Astrocyte (in vitro differentiated cells and primary cell): ENCODE data around the gene LRRC7. TPM values are rescaled to one million over a fixed set of nuclear protein-coding genes. Genes with fewer than 3 reads are reported as not detected.

Experiments
- DNase-seq: peaks from one replicate; pipeline ENCODE4 v3.0.0-alpha.2; 2010; ENCODE audit warnings: low read depth
- FAIRE-seq: peaks from 2 replicates; lab custom pipeline; 2011; peaks lifted over from hg19 to GRCh38; lab: Jason Lieb, UNC
- H2AFZ ChIP-seq: 2 replicates; pipeline ENCODE4 v1.6.0; 2012; ENCODE audit warnings: low read depth, low read length, inconsistent platforms
- H3K27ac ChIP-seq: 2 replicates; pipeline ENCODE4 v1.5.1; 2011; ENCODE audit warnings: low read depth, low read length, inconsistent platforms
- H3K27me3 ChIP-seq: 2 replicates; pipeline ENCODE4 v1.6.0; 2011; ENCODE audit warnings: low read length, inconsistent platforms; ENCODE audit not compliant: insufficient read depth
- H3K36me3 ChIP-seq: 2 replicates; pipeline ENCODE4 v1.5.1; 2011; ENCODE audit warnings: low read length, inconsistent platforms; ENCODE audit not compliant: insufficient read depth
- H3K4me1 ChIP-seq: 2 replicates; pipeline ENCODE4 v1.5.1; 2011; ENCODE audit warnings: low read length, inconsistent platforms; ENCODE audit not compliant: insufficient read depth
- H3K4me2 ChIP-seq: 2 replicates; pipeline ENCODE4 v1.6.0; 2012; ENCODE audit warnings: low read length, inconsistent platforms
- H3K4me3 ChIP-seq: 2 replicates; pipeline ENCODE4 v1.5.1; 2011; ENCODE audit warnings: low read depth, mild to moderate bottlenecking, low read length, inconsistent platforms; ENCODE audit not compliant: insufficient read depth
- H3K79me2 ChIP-seq: 2 replicates; pipeline ENCODE4 v1.6.0; 2012; ENCODE audit warnings: mild to moderate bottlenecking, low read length, inconsistent platforms; ENCODE audit not compliant: insufficient read depth
- H3K9ac ChIP-seq: 2 replicates; pipeline ENCODE4 v1.6.0; 2012; ENCODE audit warnings: mild to moderate bottlenecking, low read length, inconsistent platforms
- H3K9me3 ChIP-seq: 2 replicates; pipeline ENCODE4 v1.5.1; 2012; ENCODE audit warnings: low read depth, mild to moderate bottlenecking, low read length, inconsistent platforms; ENCODE audit not compliant: insufficient read depth
- H4K20me1 ChIP-seq: 2 replicates; pipeline ENCODE4 v1.6.0; 2012; ENCODE audit warnings: low read length, inconsistent platforms; ENCODE audit not compliant: insufficient read depth
- H3K27ac Mint-ChIP-seq: one replicate; pipeline ENCODE4 v1.8.0; 2021; ENCODE audit warnings: mild to moderate bottlenecking, mixed read lengths; ENCODE audit not compliant: unreplicated experiment
- H3K27me3 Mint-ChIP-seq: one replicate; pipeline ENCODE4 v1.8.0; 2021; ENCODE audit warnings: low read depth, mixed read lengths; ENCODE audit not compliant: unreplicated experiment
- H3K36me3 Mint-ChIP-seq: one replicate; pipeline ENCODE4 v1.8.0; 2021; ENCODE audit warnings: low read depth, mixed read lengths; ENCODE audit not compliant: unreplicated experiment
- H3K4me1 Mint-ChIP-seq: one replicate; pipeline ENCODE4 v1.8.0; 2021; ENCODE audit warnings: low read depth, mixed read lengths; ENCODE audit not compliant: unreplicated experiment
- H3K4me3 Mint-ChIP-seq: one replicate; pipeline ENCODE4 v1.8.0; 2021; ENCODE audit warnings: mild to moderate bottlenecking, moderate library complexity, mixed read lengths; ENCODE audit not compliant: unreplicated experiment
- H3K9me3 Mint-ChIP-seq: one replicate; pipeline ENCODE4 v1.8.0; 2021; ENCODE audit warnings: mild to moderate bottlenecking, mixed read lengths; ENCODE audit not compliant: unreplicated experiment
- EZH2 ChIP-seq: IDR thresholded peaks from 2 replicates; pipeline ENCODE4 v1.6.1; 2012; ENCODE audit warnings: mild to moderate bottlenecking, low read length, inconsistent platforms; ENCODE audit not compliant: insufficient read depth
- total RNA-seq: library from RNA; stranded (reverse); gene quantifications from 2 replicates; pipeline ENCODE4 v1.2.1, GENCODE V29; 2021
- TF ChIP-seq, protein P1 (sequence below): IDR thresholded peaks from 2 replicates; pipeline ENCODE4 v1.5.1; 2011; ENCODE audit warnings: low read depth, mild to moderate bottlenecking, inconsistent platforms, low read length, moderate library complexity; ENCODE audit not compliant: insufficient read depth

Gene LRRC7
- total RNA-seq, 1 donor from 2014 or later, result 0.27 TPM

DNA sequence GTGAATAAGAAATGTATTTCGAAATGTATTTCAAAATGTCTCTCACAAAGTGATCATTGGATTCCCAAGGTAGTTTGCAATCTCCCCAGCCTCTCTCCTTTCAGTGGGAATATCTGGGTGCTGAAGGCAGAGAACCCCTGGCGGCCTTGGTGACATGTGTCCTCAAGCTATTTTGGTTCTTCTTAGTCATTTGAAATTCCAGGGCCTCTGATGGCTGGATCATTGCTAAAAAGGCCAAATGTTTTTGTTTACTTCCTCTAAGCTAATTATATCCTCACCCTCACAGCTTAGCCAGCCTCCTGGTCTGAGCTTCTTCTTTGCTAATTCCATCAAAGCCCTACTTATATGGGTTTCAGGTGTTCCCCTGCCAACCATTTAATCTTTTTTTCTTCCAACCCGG is 566.4 kb downstream of the LRRC7 start:
- Histone ChIP-seq H3K9ac (no peak overlapping the region), H3K4me2 (no peak overlapping the region), H3K4me1 (no peaks in the 10 kb centered on the region), H3K27me3 (no peaks in the 10 kb centered on the region), H3K9me3 (no peaks in the 10 kb centered on the region), H3K4me3 (no peak overlapping the region), H4K20me1 (no peaks in the 10 kb centered on the region), H3K27ac (no peak overlapping the region), H2AFZ (no peak overlapping the region), H3K36me3 (no peaks in the 10 kb centered on the region), H3K79me2 (no peaks in the 10 kb centered on the region)
- peaks cover 12% of the 10 kb centered on the region for H3K4me1 Mint-ChIP-seq
- no peaks in the 10 kb centered on the region for H3K27me3 Mint-ChIP-seq
- H3K4me3 Mint-ChIP-seq, result no peak overlapping the region
- H3K9me3 Mint-ChIP-seq, result no peaks in the 10 kb centered on the region
- TF ChIP-seq EZH2, result no peak
- TF ChIP-seq, protein P1, sequence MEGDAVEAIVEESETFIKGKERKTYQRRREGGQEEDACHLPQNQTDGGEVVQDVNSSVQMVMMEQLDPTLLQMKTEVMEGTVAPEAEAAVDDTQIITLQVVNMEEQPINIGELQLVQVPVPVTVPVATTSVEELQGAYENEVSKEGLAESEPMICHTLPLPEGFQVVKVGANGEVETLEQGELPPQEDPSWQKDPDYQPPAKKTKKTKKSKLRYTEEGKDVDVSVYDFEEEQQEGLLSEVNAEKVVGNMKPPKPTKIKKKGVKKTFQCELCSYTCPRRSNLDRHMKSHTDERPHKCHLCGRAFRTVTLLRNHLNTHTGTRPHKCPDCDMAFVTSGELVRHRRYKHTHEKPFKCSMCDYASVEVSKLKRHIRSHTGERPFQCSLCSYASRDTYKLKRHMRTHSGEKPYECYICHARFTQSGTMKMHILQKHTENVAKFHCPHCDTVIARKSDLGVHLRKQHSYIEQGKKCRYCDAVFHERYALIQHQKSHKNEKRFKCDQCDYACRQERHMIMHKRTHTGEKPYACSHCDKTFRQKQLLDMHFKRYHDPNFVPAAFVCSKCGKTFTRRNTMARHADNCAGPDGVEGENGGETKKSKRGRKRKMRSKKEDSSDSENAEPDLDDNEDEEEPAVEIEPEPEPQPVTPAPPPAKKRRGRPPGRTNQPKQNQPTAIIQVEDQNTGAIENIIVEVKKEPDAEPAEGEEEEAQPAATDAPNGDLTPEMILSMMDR, result no peak
- no peak overlapping the region for H3K27ac Mint-ChIP-seq
- no peaks in the 10 kb centered on the region for H3K36me3 Mint-ChIP-seq
- FAIRE-seq (no peak), DNase-seq (no peak)

DNA sequence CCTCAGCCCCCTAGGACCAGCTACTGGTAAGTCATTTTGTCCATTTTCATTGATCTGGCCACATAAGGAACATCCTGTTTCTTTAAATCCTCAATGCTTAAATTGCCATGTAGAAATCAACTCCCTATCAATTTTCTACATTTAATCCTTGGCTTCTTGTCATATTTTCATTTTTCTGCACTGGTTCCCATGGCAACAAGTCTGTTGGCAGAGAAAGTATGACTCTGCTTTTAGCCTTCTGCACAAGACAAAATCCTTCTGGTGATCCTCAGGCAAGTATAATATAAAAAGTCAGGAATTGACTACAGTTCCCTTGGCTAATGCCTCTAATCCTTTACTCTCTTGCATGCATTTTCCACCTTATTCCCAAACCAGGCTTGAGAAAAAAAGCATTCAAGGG is 572.6 kb downstream of the LRRC7 start:
- no peaks in the 10 kb centered on the region for H3K27me3 ChIP-seq
- no peaks in the 10 kb centered on the region for H3K9me3 ChIP-seq
- Mint-ChIP-seq H3K4me1 (peaks cover 31% of the 10 kb centered on the region), H3K27me3 (no peaks in the 10 kb centered on the region), H3K27ac (no peak overlapping the region), H3K36me3 (no peaks in the 10 kb centered on the region), H3K9me3 (no peaks in the 10 kb centered on the region), H3K4me3 (no peak overlapping the region)
- TF ChIP-seq, protein P1, result no peak
- TF ChIP-seq EZH2, result no peak
- no peak overlapping the region for H3K4me2 ChIP-seq
- FAIRE-seq (no peak), DNase-seq (peak; percentile 46)
- H3K4me3 ChIP-seq, result no peak overlapping the region
- H3K36me3 ChIP-seq, result no peaks in the 10 kb centered on the region
- H4K20me1 ChIP-seq, result no peaks in the 10 kb centered on the region
- peaks cover 4% of the 10 kb centered on the region for H3K4me1 ChIP-seq
- H3K9ac ChIP-seq, result no peak overlapping the region
- no peak overlapping the region for H2AFZ ChIP-seq
- H3K27ac ChIP-seq, result no peak overlapping the region
- no peaks in the 10 kb centered on the region for H3K79me2 ChIP-seq

DNA sequence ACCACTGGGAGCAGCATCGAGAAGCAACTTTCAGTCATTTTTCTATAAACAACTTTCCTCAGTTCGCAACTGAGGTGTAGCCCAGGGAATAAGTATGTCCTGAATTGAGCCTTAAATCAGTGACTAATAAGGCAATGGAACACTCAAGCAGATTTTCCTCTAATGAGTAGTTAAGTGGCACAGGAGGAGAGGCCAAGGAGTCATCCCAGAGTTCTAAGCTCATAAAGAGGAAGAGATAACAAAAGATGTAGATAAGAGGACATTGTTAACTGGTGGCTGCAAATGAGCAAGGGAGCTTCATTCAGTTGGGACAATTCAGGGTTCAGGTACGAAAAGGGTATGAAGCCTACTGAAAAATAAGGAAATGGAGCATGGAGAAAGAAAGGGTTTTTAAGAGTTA is 573.2 kb downstream of the LRRC7 start:
- TF ChIP-seq EZH2, result no peak
- TF ChIP-seq, protein P1, result no peak
- Histone ChIP-seq H3K4me1 (peaks cover 4% of the 10 kb centered on the region), H2AFZ (no peak overlapping the region), H3K9ac (no peak overlapping the region), H3K27me3 (no peaks in the 10 kb centered on the region), H3K4me2 (no peak overlapping the region), H4K20me1 (no peaks in the 10 kb centered on the region), H3K9me3 (no peaks in the 10 kb centered on the region), H3K79me2 (no peaks in the 10 kb centered on the region), H3K4me3 (no peak overlapping the region), H3K36me3 (peaks cover 2% of the 10 kb centered on the region), H3K27ac (no peak overlapping the region)
- no peak overlapping the region for H3K4me3 Mint-ChIP-seq
- FAIRE-seq, result no peak
- no peak overlapping the region for H3K27ac Mint-ChIP-seq
- H3K27me3 Mint-ChIP-seq, result no peaks in the 10 kb centered on the region
- DNase-seq, result peak; percentile 35
- no peaks in the 10 kb centered on the region for H3K36me3 Mint-ChIP-seq
- peaks cover 31% of the 10 kb centered on the region for H3K4me1 Mint-ChIP-seq
- no peaks in the 10 kb centered on the region for H3K9me3 Mint-ChIP-seq
